Lung (tissue), 12 donors: ENCODE measurements around the gene SEC14L1. TPM values are rescaled to one million over a fixed set of nuclear protein-coding genes. Genes with fewer than 3 reads are reported as not detected.

Experiments
- ATAC-seq: fragments of 200-7000 bp; cut with Tn5 transposase; one replicate; pipeline ENCODE4 v1.9.1; 2020; ENCODE audit warnings: moderate number of reproducible peaks; ENCODE audit not compliant: insufficient read depth, low FRiP score
- DNase-seq, 3 donors: peaks; one replicate each; pipeline ENCODE4 v3.0.0-alpha.2; 2013 to 2017
- H3K27ac ChIP-seq, 2 donors: one replicate each; pipeline ENCODE4 v1.5.1; 2013; ENCODE audit warnings: mild to moderate bottlenecking in 2 of 2, moderate library complexity in 2 of 2, control low read depth in 1 of 2, inconsistent platforms in 1 of 2, low read depth in 1 of 2, low read length in 1 of 2
- H3K27me3 ChIP-seq, 3 donors: one replicate each; pipeline ENCODE4 v1.5.1; 2013; ENCODE audit warnings: low read length in 2 of 3; ENCODE audit not compliant: control insufficient read depth in 3 of 3, insufficient read depth in 3 of 3
- H3K36me3 ChIP-seq, 4 donors: one replicate each; pipeline ENCODE4 v1.5.1; 2013; ENCODE audit warnings: low read length in 4 of 4, mild to moderate bottlenecking in 1 of 4, moderate library complexity in 1 of 4; ENCODE audit not compliant: control insufficient read depth in 4 of 4, insufficient read depth in 4 of 4
- H3K4me1 ChIP-seq, 5 donors: one replicate each; pipeline ENCODE4 v1.5.1; 2013; ENCODE audit warnings: low read length in 5 of 5, mild to moderate bottlenecking in 2 of 5, moderate library complexity in 1 of 5; ENCODE audit not compliant: control insufficient read depth in 5 of 5, insufficient read depth in 5 of 5
- H3K4me3 ChIP-seq: one replicate; pipeline ENCODE4 v1.5.1; 2013; ENCODE audit warnings: mild to moderate bottlenecking, control low read depth, moderate library complexity
- H3K9ac ChIP-seq, 2 donors: one replicate each; pipeline ENCODE4 v1.5.1; 2013; ENCODE audit warnings: low read length in 2 of 2, control low read depth in 1 of 2; ENCODE audit not compliant: insufficient read depth in 1 of 2
- H3K9me3 ChIP-seq, 4 donors: one replicate each; pipeline ENCODE4 v1.5.1; 2013; ENCODE audit warnings: low read length in 3 of 4, mild to moderate bottlenecking in 1 of 4, moderate library complexity in 1 of 4; ENCODE audit not compliant: control insufficient read depth in 4 of 4, insufficient read depth in 3 of 4
- WGBS, 2 donors: extraction: QIAGEN DNeasy Blood & Tissue Kit; methylation state at CpG; one replicate each; pipeline ENCODE4 v1.1.7; 2013; 5-methylcytosine and 5-hydroxymethylcytosine counted together
- polyA plus RNA-seq, 2 donors: library from polyadenylated mRNA; stranded (reverse); fragments of 200-250 nt; gene quantifications; one replicate each; pipeline ENCODE4 v1.2.1, GENCODE V29; 2013
- total RNA-seq, 2 donors: library from RNA; depleted of rRNA in 1 of 2; stranded (reverse); fragments of >200 nt in 1 of 2; gene quantifications; one replicate each; pipeline ENCODE4 v1.2.1, GENCODE V29; 2014 to 2021
- TF ChIP-seq, protein P1 (sequence below): IDR thresholded peaks from 2 replicates; pipeline ENCODE4 v1.5.1; 2012; ENCODE audit warnings: mild to moderate bottlenecking; ENCODE audit errors: control extremely low read depth, extremely low read depth
- donor health status: control.
- donor health status: control.
- donor health status: Bipolar disorder and iron deficiency.
- donor health status: healthy.
- donor health status: DM: yes; HTN: yes; CAD: no.

The SEC14L1 gene
- total and polyA plus RNA-seq, 4 donors, result 41.6 to 171 (median 135) TPM

DNA sequence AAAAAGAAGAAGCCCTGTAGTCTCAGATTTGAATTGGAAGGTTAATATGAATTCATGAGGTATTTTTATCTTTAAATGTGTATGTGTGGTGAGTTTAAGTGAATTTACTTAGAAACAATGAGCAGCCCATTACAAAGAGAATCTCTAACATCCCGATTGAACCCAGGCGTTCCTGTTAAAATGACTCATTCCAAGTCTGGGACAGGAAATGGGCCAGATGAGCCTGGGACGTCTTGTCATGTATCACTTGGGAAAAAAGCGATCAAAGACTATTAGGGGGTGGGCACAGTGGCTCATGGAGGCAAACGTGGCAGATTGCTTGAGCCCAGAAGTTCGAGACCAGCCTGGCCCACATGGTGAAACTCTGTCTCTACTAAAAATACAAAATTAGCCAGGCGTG lies 81.6 kb downstream of the SEC14L1 start:
- TF ChIP-seq, protein P1, sequence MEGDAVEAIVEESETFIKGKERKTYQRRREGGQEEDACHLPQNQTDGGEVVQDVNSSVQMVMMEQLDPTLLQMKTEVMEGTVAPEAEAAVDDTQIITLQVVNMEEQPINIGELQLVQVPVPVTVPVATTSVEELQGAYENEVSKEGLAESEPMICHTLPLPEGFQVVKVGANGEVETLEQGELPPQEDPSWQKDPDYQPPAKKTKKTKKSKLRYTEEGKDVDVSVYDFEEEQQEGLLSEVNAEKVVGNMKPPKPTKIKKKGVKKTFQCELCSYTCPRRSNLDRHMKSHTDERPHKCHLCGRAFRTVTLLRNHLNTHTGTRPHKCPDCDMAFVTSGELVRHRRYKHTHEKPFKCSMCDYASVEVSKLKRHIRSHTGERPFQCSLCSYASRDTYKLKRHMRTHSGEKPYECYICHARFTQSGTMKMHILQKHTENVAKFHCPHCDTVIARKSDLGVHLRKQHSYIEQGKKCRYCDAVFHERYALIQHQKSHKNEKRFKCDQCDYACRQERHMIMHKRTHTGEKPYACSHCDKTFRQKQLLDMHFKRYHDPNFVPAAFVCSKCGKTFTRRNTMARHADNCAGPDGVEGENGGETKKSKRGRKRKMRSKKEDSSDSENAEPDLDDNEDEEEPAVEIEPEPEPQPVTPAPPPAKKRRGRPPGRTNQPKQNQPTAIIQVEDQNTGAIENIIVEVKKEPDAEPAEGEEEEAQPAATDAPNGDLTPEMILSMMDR, result no peak
- Histone ChIP-seq H3K9me3 (no peaks in the 10 kb centered on the region), H3K4me1 (peaks cover 0 to 7% (median 0%) of the 10 kb centered on the region in 5 donors), H3K27me3 (no peaks in the 10 kb centered on the region), H3K9ac (no peak overlapping the region), H3K36me3 (peaks cover 0 to 13% (median 2%) of the 10 kb centered on the region in 4 donors), H3K4me3 (no peak overlapping the region), H3K27ac (peak overlapping the region in 1 of 2 donors; percentile 13)
- no peak for ATAC-seq
- DNase-seq, result no peak
- 77 to 81% methylated on average over 7 of the region's 7 CpGs for WGBS, 2 donors

DNA sequence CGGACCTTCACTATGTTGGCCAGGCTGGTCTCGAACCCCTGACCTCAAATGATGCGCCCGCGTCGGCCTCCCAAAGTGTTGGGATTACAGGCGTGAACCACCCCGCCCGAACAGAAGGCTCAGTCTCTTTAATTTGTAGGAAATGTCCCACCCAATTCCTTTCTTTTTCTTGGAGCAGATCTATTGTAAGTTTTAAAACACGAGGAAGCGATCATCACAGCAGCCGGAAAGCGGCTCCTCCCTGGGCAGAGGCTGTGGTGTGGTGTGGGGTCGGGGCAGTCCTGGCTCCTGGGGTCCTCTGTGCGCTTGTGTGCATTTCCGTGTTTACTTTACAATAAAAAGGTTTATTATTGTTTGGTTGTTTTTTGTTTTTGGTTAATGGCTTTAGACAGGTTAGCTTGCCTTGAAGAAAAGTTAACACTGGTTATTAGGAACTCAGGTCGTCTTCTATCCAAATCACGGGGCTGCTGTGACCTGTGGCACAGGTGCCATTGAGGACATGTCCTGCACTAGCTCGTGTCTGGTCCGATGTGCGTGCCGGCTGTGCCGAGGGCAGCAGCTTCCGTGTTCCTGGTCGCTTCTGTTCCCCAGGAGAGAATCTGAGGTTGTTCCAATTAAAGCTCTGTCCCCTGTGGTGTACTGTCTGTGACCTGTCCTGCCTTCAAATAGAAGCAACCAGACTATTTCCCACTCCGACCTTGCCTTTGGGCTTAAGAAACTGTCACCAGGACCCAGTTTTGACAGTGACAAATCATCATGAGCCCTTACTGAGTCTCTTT lies 83.1 kb downstream of the SEC14L1 start:
- peaks cover 0 to 4% (median 0%) of the 10 kb centered on the region in 4 donors for H3K36me3 ChIP-seq
- no peak overlapping the region for H3K9ac ChIP-seq
- no peak for DNase-seq
- no peak for ATAC-seq
- H3K4me3 ChIP-seq, result no peak overlapping the region
- TF ChIP-seq, protein P1, result no peak
- peaks cover 0 to 7% (median 0%) of the 10 kb centered on the region in 5 donors for H3K4me1 ChIP-seq
- no peaks in the 10 kb centered on the region for H3K9me3 ChIP-seq
- WGBS, 2 donors, result 73 to 82% methylated on average over 26 of the region's 26 CpGs
- H3K27ac ChIP-seq, result peak overlapping the region; percentile 2 to 37
- H3K27me3 ChIP-seq, result no peaks in the 10 kb centered on the region

DNA sequence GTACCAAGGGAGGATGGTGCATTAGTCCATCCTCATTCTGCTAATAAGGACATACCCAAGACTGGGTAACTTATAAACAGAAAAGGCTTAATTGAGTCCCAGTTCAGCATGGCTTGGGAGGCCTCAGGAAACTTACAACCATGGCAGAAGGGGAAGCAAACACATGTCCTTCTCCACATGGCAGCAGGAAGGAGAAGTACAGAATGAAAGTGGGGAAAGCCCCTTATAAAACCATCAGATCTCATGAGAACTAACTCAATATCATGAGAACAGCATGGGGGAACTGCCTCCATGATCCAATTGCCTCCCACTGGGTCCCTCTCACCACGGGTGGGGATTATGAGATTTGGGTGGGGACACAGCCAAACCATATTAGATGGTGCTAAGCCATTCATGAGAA lies 84.5 kb downstream of the SEC14L1 start:
- 89 to 93% methylated on average over 1 of the region's 1 CpG for WGBS, 2 donors
- ATAC-seq (no peak), DNase-seq (no peak)
- TF ChIP-seq, protein P1, result no peak
- no peak overlapping the region for H3K9ac ChIP-seq
- H3K4me1 ChIP-seq, result peaks cover 0 to 7% (median 0%) of the 10 kb centered on the region in 5 donors
- H3K9me3 ChIP-seq, result no peaks in the 10 kb centered on the region
- no peak overlapping the region for H3K4me3 ChIP-seq
- H3K36me3 ChIP-seq, result no peaks in the 10 kb centered on the region
- H3K27ac ChIP-seq, result no peak overlapping the region
- H3K27me3 ChIP-seq, result no peaks in the 10 kb centered on the region
